ENCODE measurements around the gene MON2. TPM values are rescaled to one million over a fixed set of nuclear protein-coding genes. Genes with fewer than 3 reads are reported as not detected.

MON2 gene
- total and polyA plus RNA-seq, 2 donors (not counting 3 experiments of a cell fraction or from before 2014, with no cell fraction given): 8.9 to 41.8 TPM

DNA sequence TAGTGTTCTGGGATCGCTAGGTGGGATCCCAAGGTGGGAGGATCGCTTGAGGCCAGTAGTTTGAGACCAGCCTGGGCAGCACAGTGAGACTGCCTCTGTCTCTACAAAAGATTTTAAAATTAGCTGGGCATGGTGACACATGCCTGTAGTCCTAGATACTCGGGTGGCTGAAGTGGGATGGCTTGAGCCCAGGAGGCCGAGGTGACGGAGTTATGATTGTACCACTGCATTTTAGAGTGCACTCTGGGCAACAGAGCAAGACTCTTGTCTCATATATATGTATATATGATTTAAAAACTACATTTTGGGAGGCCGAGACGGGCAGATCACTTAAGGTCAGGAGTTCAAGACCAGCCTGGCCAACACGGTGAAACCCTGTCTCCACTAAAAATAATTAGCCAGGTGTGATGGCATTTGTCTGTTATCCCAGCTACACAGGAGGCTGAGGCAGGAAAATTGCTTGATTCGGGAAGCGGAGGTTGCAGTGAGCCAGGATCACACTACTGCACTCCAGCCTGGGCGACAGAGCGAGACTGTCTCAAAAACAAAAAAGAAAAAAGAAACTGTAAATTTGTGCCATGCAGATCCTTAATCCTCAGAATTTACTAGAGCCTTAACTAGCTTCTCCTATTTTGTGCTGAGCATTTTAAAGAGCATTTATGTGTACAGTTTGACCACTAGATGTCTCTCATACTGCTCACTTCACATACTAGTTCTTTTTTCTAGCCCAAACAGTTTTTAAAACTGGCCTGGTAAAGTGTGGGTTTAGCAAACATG is 114.8 kb downstream of the MON2 start:
- dilution Hi-C loops (cut with MboI; ENCODE audit: extremely low pct_ligation_motif_present, low sequenced_read_pairs) (no loop called here), intact Hi-C loops (cut with micrococcal nuclease) (loop anchor here (1.0 kb wide), 3 partner anchors 143 to 218 kb away; no protein-coding TSS in a partner anchor)
- H3K9me3 ChIP-seq (replicated peaks; ENCODE audit: control insufficient read depth, insufficient read depth, low read length): no peaks in the 10 kb centered on the region
- no peak overlapping the region for H2AFZ ChIP-seq (ENCODE audit: low read depth, low read length)
- H3K4me2 ChIP-seq (ENCODE audit: insufficient read depth, low read length): no peak overlapping the region
- no peak for TF ChIP-seq JUN (IDR thresholded peaks at IDR 0.05; ENCODE audit: borderline replicate concordance, insufficient read depth, insufficient read length, low read depth)
- TF ChIP-seq, protein P1, sequence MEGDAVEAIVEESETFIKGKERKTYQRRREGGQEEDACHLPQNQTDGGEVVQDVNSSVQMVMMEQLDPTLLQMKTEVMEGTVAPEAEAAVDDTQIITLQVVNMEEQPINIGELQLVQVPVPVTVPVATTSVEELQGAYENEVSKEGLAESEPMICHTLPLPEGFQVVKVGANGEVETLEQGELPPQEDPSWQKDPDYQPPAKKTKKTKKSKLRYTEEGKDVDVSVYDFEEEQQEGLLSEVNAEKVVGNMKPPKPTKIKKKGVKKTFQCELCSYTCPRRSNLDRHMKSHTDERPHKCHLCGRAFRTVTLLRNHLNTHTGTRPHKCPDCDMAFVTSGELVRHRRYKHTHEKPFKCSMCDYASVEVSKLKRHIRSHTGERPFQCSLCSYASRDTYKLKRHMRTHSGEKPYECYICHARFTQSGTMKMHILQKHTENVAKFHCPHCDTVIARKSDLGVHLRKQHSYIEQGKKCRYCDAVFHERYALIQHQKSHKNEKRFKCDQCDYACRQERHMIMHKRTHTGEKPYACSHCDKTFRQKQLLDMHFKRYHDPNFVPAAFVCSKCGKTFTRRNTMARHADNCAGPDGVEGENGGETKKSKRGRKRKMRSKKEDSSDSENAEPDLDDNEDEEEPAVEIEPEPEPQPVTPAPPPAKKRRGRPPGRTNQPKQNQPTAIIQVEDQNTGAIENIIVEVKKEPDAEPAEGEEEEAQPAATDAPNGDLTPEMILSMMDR (IDR thresholded peaks at IDR 0.05; ENCODE audit: extremely low read depth in 1 of 2, insufficient read depth in 1 of 2, low read depth in 1 of 2, low read length in 2 of 2): peak; percentile 43 to 58
- H3K79me2 ChIP-seq (ENCODE audit: control insufficient read depth, insufficient read depth, low read length): no peaks in the 10 kb centered on the region
- no peaks in the 10 kb centered on the region for H3K4me1 ChIP-seq (ENCODE audit: control insufficient read depth, extremely low read depth, insufficient read depth, low read length)
- POLR2A ChIA-PET: interaction anchor here (1.0 kb wide), 1 partner anchor 205 kb away, joined by 3 read pairs; no protein-coding TSS in a partner anchor
- BruUV-seq (replicated peaks): no TSS peak
- DNase-seq (ENCODE audit: low read depth, low spot score): peak; percentile 58
- FAIRE-seq: peak; percentile 91
- CTCF ChIA-PET: interaction anchor here (0.5 to 7.0 kb wide), 68 partner anchors 8 to 487 kb away, joined by 3 to 356 read pairs (median 5); partner anchors contain the start of gene MON2
- no peak overlapping the region for H3K9ac ChIP-seq (replicated peaks; ENCODE audit: extremely low read depth, insufficient read depth, low read length)
- no peaks in the 10 kb centered on the region for H3K27me3 ChIP-seq (ENCODE audit: control insufficient read depth in 2 of 2, insufficient read depth in 2 of 2, low read length in 2 of 2)
- no peaks in the 10 kb centered on the region for H3K9me1 ChIP-seq (replicated peaks; ENCODE audit: control insufficient read depth, extremely low read depth, insufficient read depth, low read length)
- H3K36me3 ChIP-seq (ENCODE audit: control insufficient read depth in 2 of 2, extremely low read depth in 1 of 2, insufficient read depth in 2 of 2, low read length in 2 of 2): no peaks in the 10 kb centered on the region
- no peak overlapping the region for H3K4me3 ChIP-seq (replicated peaks in 1 of 3; ENCODE audit: insufficient read depth in 1 of 3, low read depth in 1 of 3, low read length in 3 of 3)
- no peaks in the 10 kb centered on the region for H4K20me1 ChIP-seq (replicated peaks; ENCODE audit: control insufficient read depth, extremely low read depth, insufficient read depth, low read length)
- no peak overlapping the region for H3K27ac ChIP-seq (ENCODE audit: insufficient read depth, low read depth, low read length)

DNA sequence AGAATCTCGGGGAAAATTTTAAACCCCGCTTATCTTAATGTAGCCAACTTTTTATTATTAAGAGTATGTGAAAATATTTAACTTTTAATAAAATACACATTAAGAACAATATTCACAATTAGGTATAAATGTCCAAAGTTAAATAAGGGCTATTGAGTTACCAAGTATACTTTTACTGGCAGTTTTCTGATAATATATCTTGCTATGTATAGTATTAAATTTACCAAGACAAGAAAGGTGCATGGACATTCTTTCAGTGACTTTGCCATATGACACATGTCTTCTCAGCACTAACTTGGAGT is 115.4 kb downstream of the MON2 start:
- Histone ChIP-seq H3K4me3 (replicated peaks in 1 of 3; ENCODE audit: insufficient read depth in 1 of 3, low read depth in 1 of 3, low read length in 3 of 3) (no peak overlapping the region), H3K9me1 (replicated peaks; ENCODE audit: control insufficient read depth, extremely low read depth, insufficient read depth, low read length) (no peaks in the 10 kb centered on the region), H3K4me1 (ENCODE audit: control insufficient read depth, extremely low read depth, insufficient read depth, low read length) (no peaks in the 10 kb centered on the region), H3K36me3 (ENCODE audit: control insufficient read depth in 2 of 2, extremely low read depth in 1 of 2, insufficient read depth in 2 of 2, low read length in 2 of 2) (no peaks in the 10 kb centered on the region), H3K4me2 (ENCODE audit: insufficient read depth, low read length) (no peak overlapping the region), H4K20me1 (replicated peaks; ENCODE audit: control insufficient read depth, extremely low read depth, insufficient read depth, low read length) (no peaks in the 10 kb centered on the region), H2AFZ (ENCODE audit: low read depth, low read length) (no peak overlapping the region), H3K79me2 (ENCODE audit: control insufficient read depth, insufficient read depth, low read length) (no peaks in the 10 kb centered on the region), H3K27ac (ENCODE audit: insufficient read depth, low read depth, low read length) (no peak overlapping the region), H3K27me3 (ENCODE audit: control insufficient read depth in 2 of 2, insufficient read depth in 2 of 2, low read length in 2 of 2) (no peaks in the 10 kb centered on the region), H3K9ac (replicated peaks; ENCODE audit: extremely low read depth, insufficient read depth, low read length) (no peak overlapping the region), H3K9me3 (replicated peaks; ENCODE audit: control insufficient read depth, insufficient read depth, low read length) (no peaks in the 10 kb centered on the region)
- ChIA-PET CTCF (interaction anchor here (0.7 to 7.0 kb wide), 53 partner anchors 9 to 487 kb away, joined by 3 to 356 read pairs (median 6); partner anchors contain the start of gene MON2), POLR2A (interaction anchor here (0.8 to 1.0 kb wide), 2 partner anchors 204 to 212 kb away, joined by 3 read pairs; no protein-coding TSS in a partner anchor)
- DNase-seq (ENCODE audit: low read depth, low spot score) (no peak), FAIRE-seq (no peak)
- no TSS peak for BruUV-seq (replicated peaks)
- TF ChIP-seq FOS (IDR thresholded peaks at IDR 0.05; ENCODE audit: borderline replicate concordance, insufficient read depth, low read length) (no peak), POLR2A (IDR thresholded peaks at IDR 0.05; ENCODE audit: low read depth, low read length) (no peak), JUN (IDR thresholded peaks at IDR 0.05; ENCODE audit: borderline replicate concordance, insufficient read depth, insufficient read length, low read depth) (no peak), GATA2 (IDR thresholded peaks at IDR 0.05; ENCODE audit: insufficient read depth, insufficient read length, low read depth, low read length) (no peak)
- intact Hi-C loops (cut with micrococcal nuclease): no loop called here
- dilution Hi-C loops (cut with MboI; ENCODE audit: extremely low pct_ligation_motif_present, low sequenced_read_pairs): no loop called here

Measured in endothelial cell of umbilical vein (primary cell).